Nephron progenitor cell (in vitro differentiated cells): ENCODE data around the gene MEIS1.

ENCODE experiments used
- DNase-seq: peaks from one replicate; pipeline ENCODE4 v3.0.0; 2021
- H3K27ac Mint-ChIP-seq: 2 replicates; pipeline ENCODE4 v1.8.0; 2021; ENCODE audit warnings: mild to moderate bottlenecking, moderate library complexity, mixed read lengths
- H3K27me3 Mint-ChIP-seq: 2 replicates; pipeline ENCODE4 v1.8.0; 2021; ENCODE audit warnings: mild to moderate bottlenecking, low read depth, mixed read lengths; ENCODE audit not compliant: poor library complexity
- H3K36me3 Mint-ChIP-seq: 2 replicates; pipeline ENCODE4 v1.8.0; 2021; ENCODE audit warnings: low read depth, mixed read lengths
- H3K4me1 Mint-ChIP-seq: 2 replicates; pipeline ENCODE4 v1.8.0; 2021; ENCODE audit warnings: mixed read lengths
- H3K4me3 Mint-ChIP-seq: 2 replicates; pipeline ENCODE4 v1.8.0; 2021; ENCODE audit warnings: mild to moderate bottlenecking, moderate library complexity, mixed read lengths
- H3K9me3 Mint-ChIP-seq: 2 replicates; pipeline ENCODE4 v1.8.0; 2021; ENCODE audit warnings: mild to moderate bottlenecking, moderate library complexity, mixed read lengths
- TF ChIP-seq, protein P1 (sequence below): fragments of 200-600 bp; sonication (generic); IDR thresholded peaks from 2 replicates; pipeline ENCODE4 v1.5.0; 2021; ENCODE audit warnings: antibody characterized with exemption

The MEIS1 gene

DNA sequence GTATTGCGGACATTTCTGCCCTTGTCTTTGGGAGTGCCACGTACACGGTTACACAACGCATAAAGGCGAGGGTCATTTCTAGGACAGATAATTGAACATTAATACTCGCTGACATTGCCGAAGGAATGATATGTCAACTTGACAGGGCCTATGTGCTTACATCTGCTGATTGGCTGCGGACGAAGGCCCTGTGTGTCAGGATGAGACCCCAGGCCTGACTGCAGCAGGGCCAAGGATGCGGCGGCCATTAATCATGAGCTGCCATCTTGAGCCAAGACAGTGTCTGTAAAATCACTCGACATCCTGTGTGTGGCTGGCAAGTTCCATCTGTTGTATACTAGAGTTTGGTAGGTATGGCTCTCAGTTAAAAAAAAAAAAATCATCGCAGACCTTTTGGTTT, 96.6 kb downstream of the MEIS1 start:
- H3K4me3 Mint-ChIP-seq = no peak overlapping the region
- peaks cover 55% of the 10 kb centered on the region for H3K4me1 Mint-ChIP-seq
- H3K36me3 Mint-ChIP-seq = peaks cover 65% of the 10 kb centered on the region
- H3K27ac Mint-ChIP-seq = peak overlapping the region; percentile 44
- no peaks in the 10 kb centered on the region for H3K9me3 Mint-ChIP-seq
- H3K27me3 Mint-ChIP-seq = no peaks in the 10 kb centered on the region
- TF ChIP-seq, protein P1, sequence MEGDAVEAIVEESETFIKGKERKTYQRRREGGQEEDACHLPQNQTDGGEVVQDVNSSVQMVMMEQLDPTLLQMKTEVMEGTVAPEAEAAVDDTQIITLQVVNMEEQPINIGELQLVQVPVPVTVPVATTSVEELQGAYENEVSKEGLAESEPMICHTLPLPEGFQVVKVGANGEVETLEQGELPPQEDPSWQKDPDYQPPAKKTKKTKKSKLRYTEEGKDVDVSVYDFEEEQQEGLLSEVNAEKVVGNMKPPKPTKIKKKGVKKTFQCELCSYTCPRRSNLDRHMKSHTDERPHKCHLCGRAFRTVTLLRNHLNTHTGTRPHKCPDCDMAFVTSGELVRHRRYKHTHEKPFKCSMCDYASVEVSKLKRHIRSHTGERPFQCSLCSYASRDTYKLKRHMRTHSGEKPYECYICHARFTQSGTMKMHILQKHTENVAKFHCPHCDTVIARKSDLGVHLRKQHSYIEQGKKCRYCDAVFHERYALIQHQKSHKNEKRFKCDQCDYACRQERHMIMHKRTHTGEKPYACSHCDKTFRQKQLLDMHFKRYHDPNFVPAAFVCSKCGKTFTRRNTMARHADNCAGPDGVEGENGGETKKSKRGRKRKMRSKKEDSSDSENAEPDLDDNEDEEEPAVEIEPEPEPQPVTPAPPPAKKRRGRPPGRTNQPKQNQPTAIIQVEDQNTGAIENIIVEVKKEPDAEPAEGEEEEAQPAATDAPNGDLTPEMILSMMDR = no peak
- DNase-seq = peak; percentile 23

DNA sequence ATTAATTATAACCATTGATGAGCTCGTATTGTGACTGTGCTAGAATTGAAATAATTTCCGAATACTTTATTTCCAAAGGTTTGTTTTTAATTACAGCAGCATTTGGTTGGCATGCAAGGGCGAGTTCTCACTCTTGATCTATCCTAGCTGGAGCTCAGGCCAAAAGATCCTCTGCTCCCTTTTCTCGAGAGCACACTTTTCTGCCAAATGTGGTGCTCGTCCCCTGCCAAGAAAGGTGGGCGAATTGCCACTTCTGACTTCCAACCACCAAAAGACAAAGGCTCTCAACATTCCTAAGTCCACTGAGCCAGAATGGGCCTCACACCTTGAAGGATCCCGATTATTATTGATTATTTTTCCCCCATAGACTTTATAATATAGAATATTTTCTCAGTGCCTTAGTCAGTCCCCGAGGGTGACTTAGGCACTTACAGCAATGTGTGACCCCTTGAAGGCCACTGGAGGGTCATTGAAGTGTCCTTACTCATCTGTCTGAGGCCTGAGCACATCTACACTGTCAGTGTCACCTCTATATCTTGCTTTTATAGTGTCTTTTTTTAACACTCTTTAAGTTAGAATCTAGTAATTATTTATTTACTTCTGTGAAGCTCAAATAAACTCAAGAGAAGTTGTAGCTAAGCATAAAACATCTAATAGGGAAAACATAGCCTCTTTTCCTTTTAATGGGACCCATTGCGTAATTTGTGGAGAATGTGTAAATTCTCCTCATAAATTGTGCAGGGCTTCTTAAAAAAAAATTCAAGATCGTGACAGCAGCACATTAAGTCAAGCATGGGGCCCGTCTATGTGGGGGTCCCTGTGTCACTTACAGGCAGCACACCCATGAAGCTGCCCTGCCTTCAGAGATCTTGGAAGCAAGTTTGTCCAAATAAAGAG, 98.3 kb downstream of the MEIS1 start:
- TF ChIP-seq, protein P1 = no peak
- H3K27me3 Mint-ChIP-seq = no peaks in the 10 kb centered on the region
- peaks cover 58% of the 10 kb centered on the region for H3K36me3 Mint-ChIP-seq
- H3K4me1 Mint-ChIP-seq = peaks cover 68% of the 10 kb centered on the region
- no peak for DNase-seq
- H3K4me3 Mint-ChIP-seq = no peak overlapping the region
- H3K27ac Mint-ChIP-seq = no peak overlapping the region
- no peaks in the 10 kb centered on the region for H3K9me3 Mint-ChIP-seq

DNA sequence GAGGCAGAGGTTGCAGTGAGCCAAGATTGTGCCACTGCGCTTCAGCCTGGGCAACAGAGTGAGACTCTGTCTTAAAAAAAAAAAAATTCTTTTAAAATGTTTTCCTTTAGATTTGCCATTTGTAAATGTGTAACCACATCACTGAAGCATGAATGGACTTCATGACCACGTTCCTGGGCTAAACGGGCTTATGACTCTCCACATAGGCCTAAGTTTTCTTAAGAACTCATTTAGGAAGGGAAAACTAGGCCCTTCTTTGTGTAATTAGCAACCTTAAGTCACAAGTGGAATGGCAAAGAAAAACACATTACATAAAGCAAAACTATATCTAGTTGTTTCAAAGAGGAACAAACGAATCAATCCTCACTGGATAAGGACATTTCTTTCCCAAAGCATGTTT, 99.5 kb downstream of the MEIS1 start:
- no peaks in the 10 kb centered on the region for H3K27me3 Mint-ChIP-seq
- no peaks in the 10 kb centered on the region for H3K9me3 Mint-ChIP-seq
- peaks cover 77% of the 10 kb centered on the region for H3K4me1 Mint-ChIP-seq
- peak overlapping the region; percentile 7 for H3K27ac Mint-ChIP-seq
- H3K36me3 Mint-ChIP-seq = peaks cover 56% of the 10 kb centered on the region
- TF ChIP-seq, protein P1 = no peak
- no peak for DNase-seq
- H3K4me3 Mint-ChIP-seq = no peak overlapping the region

DNA sequence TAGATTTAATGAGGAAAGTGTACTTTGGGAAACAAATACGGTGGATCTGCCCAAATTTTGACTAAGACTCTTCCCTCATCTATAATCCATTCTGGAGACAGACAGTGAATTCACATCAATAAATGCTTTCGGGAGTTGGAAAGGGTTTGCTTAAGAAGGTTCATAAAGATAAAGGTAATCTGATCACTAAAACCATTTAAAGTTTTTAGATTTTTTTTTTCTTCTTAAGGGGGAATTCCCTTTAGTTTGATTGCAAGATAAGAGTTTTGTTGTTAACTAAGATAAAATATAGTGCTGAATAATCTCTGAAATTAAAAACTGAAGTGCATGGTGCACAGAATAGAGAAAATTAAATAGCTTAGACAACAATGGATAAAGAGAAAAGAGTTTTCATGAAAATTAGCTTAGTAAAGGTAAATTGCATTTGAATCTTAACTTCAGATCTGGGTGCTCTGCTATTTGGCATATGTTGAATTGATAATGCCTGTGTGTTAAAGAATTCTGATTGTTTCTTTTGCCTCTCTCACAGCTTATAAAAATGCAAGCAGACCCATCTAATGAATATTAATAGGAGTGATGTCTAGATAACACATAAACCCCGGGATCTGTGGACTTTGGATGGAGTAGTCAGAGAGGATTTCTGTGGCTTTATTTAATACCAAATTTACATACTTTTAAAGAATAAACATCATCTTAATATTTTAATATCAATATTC, 100.8 kb downstream of the MEIS1 start:
- DNase-seq = no peak
- TF ChIP-seq, protein P1 = no peak
- H3K4me1 Mint-ChIP-seq = peaks cover 79% of the 10 kb centered on the region

DNA sequence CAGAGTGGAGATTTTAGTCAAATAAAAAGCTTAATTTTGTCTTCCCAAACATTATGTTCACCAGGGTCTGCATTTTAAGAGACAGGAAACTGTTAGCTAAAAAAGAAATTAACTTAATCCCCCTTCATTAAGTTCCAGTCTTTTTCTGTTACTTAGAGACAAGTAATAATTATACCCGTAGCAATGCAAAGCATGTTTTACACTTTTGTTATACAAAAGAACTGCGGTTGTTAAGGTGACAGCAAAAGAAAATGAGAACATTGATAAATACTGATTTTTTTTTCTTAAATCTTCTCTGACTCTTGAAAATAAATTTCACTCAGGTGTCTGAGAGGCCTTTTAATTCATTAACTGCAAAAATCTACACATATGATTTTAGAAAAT, 101.4 kb downstream of the MEIS1 start:
- Mint-ChIP-seq H3K36me3 (peaks cover 55% of the 10 kb centered on the region), H3K4me1 (peaks cover 75% of the 10 kb centered on the region), H3K9me3 (no peaks in the 10 kb centered on the region), H3K27ac (no peak overlapping the region), H3K27me3 (peaks cover under 1% of the 10 kb centered on the region), H3K4me3 (no peak overlapping the region)
- DNase-seq = no peak
- TF ChIP-seq, protein P1 = no peak

More for the DNA sequence above, 100.8 kb downstream of the MEIS1 start:
- Mint-ChIP-seq H3K4me3 (no peak overlapping the region), H3K36me3 (peaks cover 58% of the 10 kb centered on the region), H3K27ac (peak overlapping the region; percentile 70), H3K27me3 (no peaks in the 10 kb centered on the region), H3K9me3 (no peaks in the 10 kb centered on the region)
